NCI-H146 treated with DMSO at 0.1 percent for 48 hours (cell line): ENCODE measurements around the gene PPP1R12C.

Experiments used
- DNase-seq: peaks from one replicate; lab custom pipeline; 2025; ENCODE audit not compliant: unreplicated experiment; lab: John Stamatoyannopoulos, UW

Gene PPP1R12C

DNA sequence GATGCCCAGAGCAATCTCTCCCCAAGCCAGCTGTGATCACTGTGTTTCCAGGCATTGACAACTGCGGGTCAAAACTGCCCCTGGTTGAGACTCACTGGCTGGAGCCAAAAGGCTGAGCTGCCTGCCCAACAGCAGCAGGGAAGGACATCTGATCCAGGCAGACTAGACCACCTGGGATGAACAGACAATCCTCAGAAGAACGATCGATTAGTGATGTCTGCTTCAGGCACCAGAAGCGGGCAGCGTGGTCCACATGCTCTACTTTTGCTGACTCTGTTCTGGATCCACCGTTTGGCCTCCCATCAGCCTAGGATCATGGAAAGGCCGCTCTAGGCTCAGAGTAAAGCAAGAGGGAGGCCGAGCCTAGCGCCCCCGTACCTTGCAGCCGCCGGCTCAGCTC is 69.5 kb downstream of the PPP1R12C start:
- DNase-seq: no peak

- no peak for DNase-seq
Observed at GRCh38 chr19:55046975-55047622, 70.3 kb downstream of the PPP1R12C start.

- DNase-seq: no peak
Observed at GRCh38 chr19:55044771-55045716, 72.4 kb downstream of the PPP1R12C start.

- no peak for DNase-seq
Observed at GRCh38 chr19:55044286-55044685, 73.2 kb downstream of the PPP1R12C start.

DNA sequence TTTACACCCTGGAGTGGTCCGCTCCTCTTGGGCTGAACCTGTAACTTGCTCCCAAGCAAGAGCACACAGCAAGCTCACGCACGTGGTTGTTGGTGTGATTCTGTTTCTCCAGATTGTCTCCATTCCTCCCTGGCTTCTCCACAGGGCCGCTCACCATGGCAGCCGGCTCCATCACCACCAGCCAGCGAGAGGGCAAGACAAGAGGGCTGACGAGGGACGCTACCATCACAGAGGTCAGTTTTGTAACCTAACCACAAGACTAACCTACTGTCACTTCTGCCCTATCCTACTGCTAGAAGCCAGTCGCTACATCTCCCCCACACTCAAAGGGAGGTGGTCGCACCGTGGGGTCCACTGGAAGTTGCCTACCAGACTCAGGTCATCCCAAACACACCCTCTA is 74.7 kb downstream of the PPP1R12C start:
- DNase-seq: no peak

DNA sequence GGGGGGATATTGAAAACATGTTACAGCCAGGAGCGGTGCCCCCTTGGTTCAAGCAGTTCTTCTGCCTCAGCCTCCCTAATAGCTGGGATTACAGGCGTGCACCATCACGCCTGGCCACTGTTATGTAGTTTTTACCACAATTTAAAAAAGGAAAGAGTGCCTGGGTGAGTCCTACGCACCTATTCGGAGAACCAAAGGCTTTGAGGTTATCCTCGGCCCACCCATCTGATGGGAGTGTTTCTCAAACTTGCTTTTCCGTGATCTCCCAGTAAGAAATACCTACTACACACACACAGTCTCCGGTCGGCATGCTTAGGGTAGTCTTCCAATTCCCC is 75.1 kb downstream of the PPP1R12C start:
- no peak for DNase-seq

GRCh38 chr19:55041627-55042343 is 75.7 kb downstream of the PPP1R12C start:
- no peak for DNase-seq

- no peak for DNase-seq
Observed at GRCh38 chr19:55041244-55041626, 76.2 kb downstream of the PPP1R12C start.
